Aorta (tissue), 5 donors: ENCODE results near the gene CALN1. TPM values are rescaled to one million over a fixed set of nuclear protein-coding genes. Genes with fewer than 3 reads are reported as not detected.
"Not testable (repeated sequence)": the region's sequence is repeated elsewhere in the genome, so short reads cannot be mapped to it uniquely, and the experiment has no call there.

ENCODE experiments used
- ATAC-seq: fragments of 200-7000 bp; cut with Tn5 transposase; one replicate; pipeline ENCODE4 v1.9.1; 2022; ENCODE audit warnings: moderate library complexity; ENCODE audit not compliant: low FRiP score
- DNase-seq, 2 donors: peaks; one replicate each; pipeline ENCODE4 v3.0.0-alpha.2; 2020
- H3K27ac ChIP-seq, 2 donors: one replicate each; pipeline ENCODE4 v1.5.1; 2013; ENCODE audit warnings: low read length in 2 of 2, mild to moderate bottlenecking in 2 of 2, moderate library complexity in 2 of 2, control low read depth in 1 of 2, inconsistent platforms in 1 of 2, low read depth in 1 of 2
- H3K27me3 ChIP-seq, 2 donors: one replicate each; pipeline ENCODE4 v1.6.1; 2013; ENCODE audit warnings: control low read depth in 1 of 2, low read length in 1 of 2, mild to moderate bottlenecking in 1 of 2, moderate library complexity in 1 of 2; ENCODE audit not compliant: insufficient read depth in 2 of 2, control insufficient read depth in 1 of 2
- H3K36me3 ChIP-seq, 2 donors: one replicate each; pipeline ENCODE4 v1.6.1; 2013; ENCODE audit warnings: control low read depth in 1 of 2, low read length in 1 of 2, mild to moderate bottlenecking in 1 of 2; ENCODE audit not compliant: insufficient read depth in 2 of 2, control insufficient read depth in 1 of 2
- H3K4me1 ChIP-seq, 2 donors: one replicate each; pipeline ENCODE4 v1.6.1; 2013; ENCODE audit warnings: low read length in 2 of 2, control low read depth in 1 of 2, mild to moderate bottlenecking in 1 of 2, moderate library complexity in 1 of 2; ENCODE audit not compliant: insufficient read depth in 2 of 2, control insufficient read depth in 1 of 2
- H3K4me3 ChIP-seq, 2 donors: one replicate each; pipeline ENCODE4 v1.5.1; 2013; ENCODE audit warnings: low read length in 2 of 2, control low read depth in 1 of 2, mild to moderate bottlenecking in 1 of 2
- H3K9me3 ChIP-seq: one replicate; pipeline ENCODE4 v1.6.1; 2013; ENCODE audit warnings: mild to moderate bottlenecking, low read length; ENCODE audit not compliant: control insufficient read depth
- WGBS, 2 donors: extraction: QIAGEN DNeasy Blood & Tissue Kit; methylation state at CpG; one replicate each; pipeline ENCODE4 v1.1.7; 2013; 5-methylcytosine and 5-hydroxymethylcytosine counted together
- intact Hi-C, 2 donors: fragments of 100-400 bp; cut with DNase I; formaldehyde crosslinking; loops; one replicate each; pipeline versions ENCODE4 v1.14.2 to v1.15.0; 2022
- polyA plus RNA-seq, 2 donors: library from polyadenylated mRNA; stranded (reverse); fragments of 200-250 nt; gene quantifications; one replicate each; pipeline ENCODE4 v1.2.3, GENCODE V29; 2013
- total RNA-seq, 2 donors: library from RNA; stranded (reverse); fragmentation: NEBNext Ultra II Directional; extraction: Animal tissue kit (Norgen Biotek cat#: 25700); gene quantifications; one replicate each; pipeline ENCODE4 v1.2.1, GENCODE V29; 2021
- donor health status: healthy with polysubstance abuse.
- donor health status: Bipolar disorder and iron deficiency.
- donor health status: DM: no; HTN: no; CAD: no.
- donor health status: DM: no; HTN: no; CAD: no.
- donor health status: DM: yes; HTN: yes; CAD: no.

The CALN1 gene
- total and polyA plus RNA-seq, 4 donors: 0.33 TPM; not detected in 3

DNA sequence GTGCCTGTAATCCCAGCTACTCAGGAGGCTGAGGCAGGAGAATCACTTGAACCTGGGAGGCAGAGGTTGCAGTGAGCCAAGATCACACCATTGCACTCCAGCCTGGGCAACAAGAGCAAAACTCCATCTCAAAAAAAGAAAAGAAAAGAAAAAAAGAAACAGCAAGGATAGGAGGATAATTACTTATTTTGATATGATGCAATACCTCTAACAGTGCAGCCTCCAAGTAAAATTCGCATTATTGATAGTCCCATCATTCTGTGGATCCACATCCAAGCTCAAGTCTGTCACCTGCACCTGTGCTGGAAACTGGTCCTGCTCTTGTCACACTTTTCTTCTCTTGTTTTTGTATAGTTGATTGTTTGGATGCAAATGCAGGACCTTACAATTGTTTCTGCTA lies 346.4 kb downstream of the CALN1 start:
- H3K27me3 ChIP-seq, H3K4me3 ChIP-seq, H3K36me3 ChIP-seq, DNase-seq, intact Hi-C loops, H3K27ac ChIP-seq, H3K4me1 ChIP-seq, ATAC-seq, H3K9me3 ChIP-seq: not testable (repeated sequence)
- 92 to 93% methylated on average over 1 of the region's 1 CpG for WGBS, 2 donors

DNA sequence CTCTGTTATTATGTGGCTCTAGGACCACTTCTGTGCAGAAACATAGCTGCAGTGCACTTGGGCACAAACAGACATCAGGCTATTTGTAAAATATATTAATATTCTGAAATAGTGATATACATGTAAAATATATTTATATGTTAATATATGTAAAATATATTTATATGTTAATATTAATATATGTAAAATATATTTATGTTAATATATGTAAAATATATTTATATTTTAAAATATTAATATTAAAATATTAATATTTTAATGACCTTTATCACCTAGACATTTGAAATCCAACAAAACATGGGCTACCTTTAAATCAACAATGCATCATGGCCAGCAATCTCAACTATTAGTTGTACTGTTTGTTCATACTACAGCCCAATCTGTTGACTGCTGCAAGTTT lies 347.2 kb downstream of the CALN1 start:
- Histone ChIP-seq H3K27ac (no peak overlapping the region), H3K4me3 (no peak overlapping the region), H3K27me3 (no peaks in the 10 kb centered on the region), H3K9me3 (peaks cover 4% of the 10 kb centered on the region), H3K4me1 (no peaks in the 10 kb centered on the region), H3K36me3 (no peaks in the 10 kb centered on the region)
- no peak for DNase-seq
- no peak for ATAC-seq
- intact Hi-C loops: no loop called here

DNA sequence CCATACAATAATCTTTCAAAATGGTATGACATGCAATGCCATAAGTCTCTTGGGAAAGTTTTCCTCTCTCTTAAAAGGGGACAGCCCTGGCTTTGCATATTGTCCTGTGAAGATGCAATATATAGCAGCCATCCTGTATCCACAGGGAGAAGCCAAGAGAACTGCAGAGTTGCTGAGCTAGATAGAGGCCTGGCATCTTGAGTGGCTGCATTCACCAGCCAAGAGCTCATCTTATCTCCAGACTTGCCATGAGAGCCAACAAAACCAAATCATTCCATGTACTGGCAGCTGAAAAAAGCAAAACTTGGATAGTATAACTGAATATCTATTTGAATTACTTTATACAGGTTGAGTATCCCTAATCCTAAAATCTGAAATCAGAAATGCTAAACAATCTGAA lies 348.8 kb downstream of the CALN1 start:
- Histone ChIP-seq H3K4me1 (no peaks in the 10 kb centered on the region), H3K4me3 (no peak overlapping the region), H3K9me3 (peaks cover 1% of the 10 kb centered on the region), H3K36me3 (no peaks in the 10 kb centered on the region), H3K27me3 (no peaks in the 10 kb centered on the region), H3K27ac (no peak overlapping the region)
- no peak for DNase-seq
- intact Hi-C loops: no loop called here
- ATAC-seq: no peak

DNA sequence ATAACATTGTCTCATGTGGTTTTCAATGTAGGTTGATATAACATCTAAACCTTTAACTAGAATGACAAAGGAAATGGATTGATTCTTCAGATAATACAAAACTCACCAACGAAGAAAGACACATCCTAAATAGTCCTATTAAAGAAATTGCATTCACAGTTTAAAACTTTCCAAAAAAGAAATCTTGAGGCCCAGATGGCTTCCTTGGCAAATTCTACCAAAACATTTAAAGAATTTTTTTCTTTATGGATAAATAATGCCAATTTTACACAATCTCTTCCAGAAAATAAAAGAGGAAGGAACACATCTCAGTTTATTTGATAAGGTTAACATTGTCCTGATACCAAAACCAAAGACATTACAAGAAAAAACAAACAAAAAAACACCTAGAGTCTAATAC lies 349.5 kb downstream of the CALN1 start:
- 72 to 91% methylated on average over 1 of the region's 1 CpG for WGBS, 2 donors
- intact Hi-C loops: no loop called here
- Histone ChIP-seq H3K9me3 (peaks cover 1% of the 10 kb centered on the region), H3K27me3 (no peaks in the 10 kb centered on the region), H3K27ac (no peak overlapping the region), H3K4me3 (no peak overlapping the region), H3K36me3 (no peaks in the 10 kb centered on the region), H3K4me1 (no peaks in the 10 kb centered on the region)
- ATAC-seq (no peak), DNase-seq (no peak)

DNA sequence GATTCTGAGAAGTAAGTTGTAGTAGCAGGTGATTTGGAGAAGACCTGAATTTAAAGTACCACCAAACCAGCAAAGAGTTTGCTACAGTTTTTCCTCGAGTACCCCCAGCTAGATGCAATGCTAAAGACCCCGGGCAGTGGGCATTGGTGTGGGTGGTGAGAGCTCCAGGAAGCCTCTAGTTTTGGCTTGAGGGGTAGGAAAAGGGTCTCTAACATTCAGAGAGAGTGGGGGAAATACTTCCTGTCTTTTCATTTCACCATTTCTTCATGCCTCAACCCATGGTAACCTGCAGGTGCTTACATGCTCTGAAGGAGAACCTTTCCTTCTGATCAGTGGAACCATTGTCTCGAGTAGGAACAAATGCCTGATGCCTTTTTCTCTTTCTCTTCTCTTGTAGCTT lies 352.2 kb downstream of the CALN1 start:
- Histone ChIP-seq H3K9me3 (no peaks in the 10 kb centered on the region), H3K36me3 (no peaks in the 10 kb centered on the region), H3K27me3 (no peaks in the 10 kb centered on the region), H3K4me1 (no peaks in the 10 kb centered on the region), H3K27ac (no peak overlapping the region), H3K4me3 (no peak overlapping the region)
- ATAC-seq (no peak), DNase-seq (no peak)
- intact Hi-C loops: no loop called here
- 70 to 76% methylated on average over 3 of the region's 3 CpGs for WGBS, 2 donors

DNA sequence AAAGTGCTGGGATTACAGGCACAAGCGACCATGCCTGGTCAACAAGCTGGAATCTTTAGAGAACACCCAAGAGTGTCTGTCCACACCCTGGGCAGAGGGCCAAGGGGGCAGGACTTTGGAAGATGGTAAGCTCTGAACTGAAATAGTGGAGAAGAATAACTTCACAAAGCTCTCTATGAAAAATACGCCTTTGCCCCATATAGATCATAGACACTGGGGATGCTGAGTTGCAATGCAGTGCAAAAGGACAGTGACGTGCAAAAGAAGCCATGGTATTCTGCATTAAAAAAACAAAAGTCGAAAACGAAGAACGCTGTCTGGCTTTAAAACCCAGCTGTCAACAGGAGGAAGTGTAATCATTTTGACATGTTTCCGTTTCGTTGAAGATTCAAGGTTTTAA lies 353.6 kb downstream of the CALN1 start:
- peak in 1 of 2 donors; percentile 74 for DNase-seq
- no peak for ATAC-seq
- H3K4me1 ChIP-seq: no peaks in the 10 kb centered on the region
- H3K27ac ChIP-seq: no peak overlapping the region
- 24 to 49% methylated on average over 8 of the region's 8 CpGs for WGBS, 2 donors
- H3K27me3 ChIP-seq: no peaks in the 10 kb centered on the region
- H3K4me3 ChIP-seq: no peak overlapping the region
- no peaks in the 10 kb centered on the region for H3K36me3 ChIP-seq
- intact Hi-C loops: no loop called here
- no peaks in the 10 kb centered on the region for H3K9me3 ChIP-seq

DNA sequence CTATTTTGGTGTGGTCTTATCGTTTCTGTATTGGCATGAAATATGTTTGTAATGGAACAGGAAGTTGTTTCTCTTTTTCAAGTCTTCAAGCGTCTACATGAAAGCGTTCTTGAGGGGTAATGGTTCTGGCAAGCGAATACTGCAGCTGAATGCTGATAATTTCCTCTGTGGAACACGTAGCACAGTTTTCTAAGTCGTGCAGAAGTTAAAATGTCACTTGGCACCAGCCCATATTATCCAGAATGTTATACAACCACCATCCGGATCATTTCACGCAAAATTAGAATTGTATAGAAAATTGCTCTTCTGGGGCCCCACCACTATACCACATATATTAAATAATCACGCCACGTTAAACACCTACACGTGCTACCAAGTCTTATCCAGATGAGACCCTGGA lies 354.3 kb downstream of the CALN1 start:
- H3K9me3 ChIP-seq: no peaks in the 10 kb centered on the region
- intact Hi-C loops: no loop called here
- 65 to 68% methylated on average over 11 of the region's 11 CpGs for WGBS, 2 donors
- no peaks in the 10 kb centered on the region for H3K4me1 ChIP-seq
- H3K36me3 ChIP-seq: no peaks in the 10 kb centered on the region
- no peak overlapping the region for H3K4me3 ChIP-seq
- ATAC-seq (no peak), DNase-seq (no peak)
- H3K27ac ChIP-seq: no peak overlapping the region
- H3K27me3 ChIP-seq: no peaks in the 10 kb centered on the region

DNA sequence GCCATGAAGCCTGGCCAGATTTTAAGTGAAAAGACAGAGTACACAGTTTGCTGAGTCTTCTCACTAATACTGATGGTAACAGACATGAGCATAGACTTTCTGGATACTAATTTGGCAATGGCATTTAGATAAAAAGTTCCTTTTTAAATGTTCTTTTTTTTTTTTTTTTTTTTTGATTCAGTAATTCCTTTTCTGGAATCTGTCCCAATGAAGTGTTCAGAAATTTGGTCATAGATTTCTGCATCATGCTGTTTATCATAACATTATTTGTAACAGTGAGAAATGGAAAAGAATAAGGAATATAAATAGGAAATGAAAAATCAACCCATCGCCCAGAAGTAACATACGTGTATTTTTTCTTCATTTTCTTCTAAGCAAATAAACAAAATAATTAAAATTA lies 354.9 kb downstream of the CALN1 start:
- H3K4me3 ChIP-seq: no peak overlapping the region
- no peak overlapping the region for H3K27ac ChIP-seq
- WGBS, 2 donors: 89 to 91% methylated on average over 2 of the region's 2 CpGs
- ATAC-seq (no peak), DNase-seq (no peak)
- H3K4me1 ChIP-seq: no peaks in the 10 kb centered on the region
- H3K36me3 ChIP-seq: no peaks in the 10 kb centered on the region
- H3K27me3 ChIP-seq: no peaks in the 10 kb centered on the region
- no peaks in the 10 kb centered on the region for H3K9me3 ChIP-seq
- intact Hi-C loops: no loop called here

DNA sequence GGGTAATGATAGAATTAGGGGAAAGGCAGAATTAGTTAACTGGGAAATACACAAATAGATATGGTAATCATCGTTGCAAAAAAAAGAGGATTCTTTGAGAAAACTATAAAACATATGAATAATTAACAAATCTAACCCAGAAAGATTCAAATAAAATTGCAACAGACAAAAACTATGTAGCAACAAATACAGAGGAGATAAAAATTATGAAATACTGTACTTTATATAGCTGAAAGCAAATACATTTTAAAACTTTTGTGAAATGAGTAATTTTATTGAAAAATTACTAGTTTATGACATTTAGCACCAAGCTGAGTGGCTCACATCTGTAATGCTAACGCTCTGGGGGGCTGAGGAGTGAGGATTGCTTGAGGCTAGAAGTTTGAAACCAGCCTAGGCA lies 356.7 kb downstream of the CALN1 start:
- no peak for ATAC-seq
- no peak overlapping the region for H3K27ac ChIP-seq

More for the DNA sequence above, 356.7 kb downstream of the CALN1 start:
- DNase-seq: no peak
- intact Hi-C loops: no loop called here
- WGBS, 2 donors: 70 to 92% methylated on average over 2 of the region's 2 CpGs
- no peaks in the 10 kb centered on the region for H3K4me1 ChIP-seq
- no peaks in the 10 kb centered on the region for H3K36me3 ChIP-seq
- no peaks in the 10 kb centered on the region for H3K9me3 ChIP-seq
- no peaks in the 10 kb centered on the region for H3K27me3 ChIP-seq
- H3K4me3 ChIP-seq: no peak overlapping the region
